ENCODE measurements around the gene LITAF. TPM values are rescaled to one million over a fixed set of nuclear protein-coding genes. Genes with fewer than 3 reads are reported as not detected.
A peak's percentile ranks its signal among the peaks of the same experiment; 100 is the strongest.

The LITAF gene
- total RNA-seq: 3.3 and 5.3 TPM in 2 replicates
- 12.6 TPM for polyA plus RNA-seq (2012)

DNA sequence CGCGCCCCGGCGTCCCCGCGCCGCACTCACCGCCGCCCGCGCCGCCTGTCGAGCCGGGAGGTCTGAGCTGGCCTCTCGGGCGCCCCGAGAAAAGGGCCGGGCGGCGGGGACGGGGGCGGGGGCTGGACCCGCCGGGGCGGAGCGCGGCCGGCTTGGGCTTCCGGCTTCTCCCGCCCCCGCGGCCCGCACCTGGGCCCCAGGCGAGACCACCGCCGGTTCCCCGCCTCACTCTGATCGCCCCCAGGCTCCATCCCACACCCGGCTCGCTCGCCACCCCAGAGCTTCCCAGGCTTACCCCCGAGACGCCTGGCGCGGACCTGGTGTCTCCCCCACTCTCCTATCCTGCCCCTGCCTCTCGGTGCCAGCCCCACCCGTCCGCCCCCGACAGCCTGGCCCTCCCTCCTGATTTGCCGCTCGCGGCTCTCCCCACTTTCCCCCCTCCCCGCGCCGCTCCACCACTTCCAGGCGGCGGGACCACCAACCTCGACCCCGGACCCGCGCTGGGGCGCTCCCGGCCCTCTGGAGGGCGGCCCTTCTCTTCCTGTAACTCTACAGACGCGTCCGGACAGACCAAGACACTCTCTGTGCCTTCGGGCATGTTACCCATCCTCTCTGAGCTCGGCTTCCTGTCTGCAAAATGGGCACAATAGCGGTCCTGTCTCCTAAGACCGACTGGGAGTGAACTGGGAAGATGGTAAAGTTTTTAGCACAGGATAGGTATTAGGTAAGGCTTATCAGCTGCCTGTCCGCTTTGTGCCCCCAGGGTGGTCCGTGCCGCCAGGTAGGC, at the start of gene LITAF:
Gene LITAF (minus strand): TSS at position 64 of the 787 bp plus-strand sequence. CDS start 30,189 bp downstream, outside the sequence.
- no peak for DNase-seq (ENCODE audit: low read depth)

DNA sequence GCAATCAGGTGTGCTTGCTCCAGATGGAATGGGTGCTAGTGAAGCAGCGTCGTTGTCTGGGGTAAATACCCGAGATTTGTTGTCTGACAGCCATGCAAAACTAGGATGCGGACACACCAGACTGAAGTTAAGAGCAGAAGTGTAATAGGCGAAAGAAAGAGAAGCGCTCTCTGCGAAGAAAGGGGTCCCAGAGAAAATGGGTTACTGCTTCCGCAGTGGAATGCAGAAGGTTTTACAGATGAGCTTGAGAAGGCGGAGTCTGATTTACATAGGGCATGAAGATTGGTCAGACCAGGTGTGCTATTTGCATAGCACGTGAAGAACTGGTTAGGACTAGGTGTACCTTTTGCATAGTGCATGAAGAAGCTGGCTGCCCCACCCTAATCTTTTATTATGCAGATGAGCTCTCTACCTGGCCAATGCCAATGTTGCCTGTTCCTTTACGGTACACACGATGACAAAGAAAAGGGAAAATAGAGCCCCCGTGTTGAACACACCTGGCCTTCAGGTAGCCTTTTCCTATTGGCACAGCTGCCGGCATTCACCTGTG, 49.5 kb upstream of the LITAF start:
- DNase-seq (ENCODE audit: low read depth): no peak

DNA sequence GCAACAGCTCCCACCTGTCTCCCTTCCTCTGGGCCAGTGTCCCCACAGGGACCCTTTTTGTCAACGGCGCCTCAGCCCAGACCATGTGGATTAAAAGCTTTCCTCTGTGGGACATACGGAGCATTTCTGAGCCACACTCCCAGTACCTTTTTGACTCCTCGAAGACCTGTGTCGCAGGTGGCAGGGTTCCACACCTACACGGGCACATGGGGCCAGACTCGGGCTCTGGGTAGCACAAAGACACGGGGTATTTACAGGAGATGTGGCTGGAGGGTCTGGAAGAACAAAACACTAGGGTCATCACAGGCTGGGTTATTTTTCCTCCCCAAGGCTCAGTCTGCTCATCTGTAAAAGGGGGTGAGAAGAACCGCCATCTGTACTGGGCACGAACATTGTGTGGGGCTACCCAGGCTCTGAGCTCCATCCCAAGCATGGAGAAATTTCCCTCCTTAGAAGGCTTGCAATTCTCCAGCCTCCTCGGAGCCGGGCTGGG, 49.0 kb upstream of the LITAF start:
- DNase-seq (ENCODE audit: low read depth): no peak

DNA sequence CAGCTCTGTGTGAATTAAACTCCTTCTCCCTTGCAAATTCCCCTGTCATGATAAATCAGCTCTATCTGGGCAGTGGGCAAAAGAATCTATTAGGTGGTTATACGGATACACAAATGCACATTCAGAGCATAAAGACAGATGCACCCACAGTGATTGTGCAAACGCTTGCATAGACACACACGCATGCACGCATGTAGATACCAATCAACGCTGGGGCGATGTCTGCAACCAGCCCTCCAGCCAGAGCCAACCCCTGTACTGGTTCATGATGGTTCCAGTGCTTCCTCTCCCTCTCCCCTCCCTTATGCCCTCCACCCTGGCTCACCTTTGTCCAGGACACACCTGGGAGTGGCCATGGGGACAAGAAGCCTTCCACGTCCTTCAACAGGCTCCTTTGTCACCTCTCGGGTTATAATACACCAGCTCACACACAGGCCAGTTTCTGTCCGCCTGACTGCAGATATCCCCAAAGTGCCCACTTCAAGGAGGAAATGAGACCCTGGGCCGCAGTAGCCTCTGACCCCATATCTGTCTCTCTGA, 48.5 kb upstream of the LITAF start:
- no peak for DNase-seq (ENCODE audit: low read depth)

DNA sequence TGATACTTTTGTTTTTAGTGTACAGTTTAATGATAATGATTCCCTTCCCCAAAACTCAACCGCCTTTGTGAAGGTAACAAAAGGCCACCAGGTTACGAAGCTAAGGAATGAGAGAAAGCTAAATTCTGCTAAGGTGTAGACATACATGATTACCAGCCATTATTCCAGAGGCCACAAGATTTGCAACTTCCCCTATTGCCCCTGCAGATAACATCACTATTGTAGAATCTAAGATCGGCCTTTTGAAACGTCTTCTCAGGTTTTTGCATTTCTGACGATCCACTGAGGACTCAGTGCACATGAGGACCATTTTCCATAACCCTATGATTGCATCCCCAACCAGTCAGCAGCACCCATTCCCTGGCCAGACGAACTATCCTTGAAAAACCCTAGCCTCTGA, 47.6 kb upstream of the LITAF start:
- DNase-seq (ENCODE audit: low read depth): no peak

DNA sequence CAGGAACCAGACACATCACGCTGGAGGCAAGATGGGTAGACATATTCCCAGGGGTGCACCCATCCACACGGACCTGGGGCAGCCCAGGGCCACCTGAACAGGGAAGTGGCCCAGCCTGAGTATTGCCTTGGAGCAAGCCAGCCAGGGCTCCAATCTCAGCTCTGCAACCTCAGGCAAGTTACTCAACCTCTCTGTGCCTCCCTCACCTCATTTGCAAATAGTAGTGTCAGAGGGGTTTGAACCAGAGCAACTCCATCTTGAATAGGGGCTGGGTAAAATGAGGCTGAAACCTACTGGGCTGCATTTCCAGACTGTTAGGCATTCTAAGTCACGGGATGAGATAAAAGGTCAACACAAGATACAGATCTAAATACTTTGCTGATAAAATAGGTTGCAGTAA, 46.4 kb upstream of the LITAF start:
- DNase-seq (ENCODE audit: low read depth): no peak

DNA sequence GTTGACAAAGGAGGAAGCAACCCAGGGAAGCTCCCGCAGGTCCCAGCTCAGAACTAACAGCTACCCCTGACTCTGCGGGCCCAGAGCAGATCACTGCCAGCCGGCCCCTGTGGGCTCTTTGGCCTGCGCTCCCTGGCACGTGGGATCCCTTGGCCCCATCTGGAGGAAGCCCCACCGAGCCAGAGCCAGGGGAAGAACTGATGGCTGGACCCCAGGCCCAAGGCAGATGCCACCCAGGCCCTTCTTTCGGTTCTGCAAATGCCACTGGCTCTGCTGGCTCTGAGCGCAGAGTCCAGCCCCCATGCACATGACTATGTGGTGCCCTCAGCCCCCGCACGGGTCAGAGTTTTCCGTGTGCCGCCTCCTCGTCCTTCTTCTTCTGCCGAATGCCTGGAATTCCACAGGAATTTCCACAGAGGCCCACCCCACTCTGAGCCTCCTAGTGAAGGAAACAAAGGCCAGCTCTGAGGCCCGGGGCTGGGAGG, 45.8 kb upstream of the LITAF start:
- DNase-seq (ENCODE audit: low read depth): peak; percentile 54

DNA sequence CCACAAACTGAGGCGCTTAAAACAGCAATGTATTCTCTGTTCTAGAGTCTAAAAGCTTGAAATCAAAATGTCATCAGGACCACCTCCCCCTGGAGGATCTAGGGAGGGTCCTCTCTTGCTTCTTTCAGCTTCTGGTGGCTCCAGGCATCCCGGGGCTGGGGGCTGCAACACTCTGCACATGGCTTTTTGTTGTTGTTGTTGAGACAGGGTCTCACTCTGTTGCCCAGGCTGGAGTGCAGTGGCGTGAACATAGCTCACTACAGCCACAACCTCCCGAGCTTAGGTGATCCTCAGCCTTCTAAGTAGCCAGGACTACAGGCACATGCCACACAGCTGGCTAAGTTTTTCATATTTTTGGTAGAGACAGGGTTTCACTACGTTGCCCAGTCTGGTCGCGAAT, 44.5 kb upstream of the LITAF start:
- no peak for DNase-seq (ENCODE audit: low read depth)

DNA sequence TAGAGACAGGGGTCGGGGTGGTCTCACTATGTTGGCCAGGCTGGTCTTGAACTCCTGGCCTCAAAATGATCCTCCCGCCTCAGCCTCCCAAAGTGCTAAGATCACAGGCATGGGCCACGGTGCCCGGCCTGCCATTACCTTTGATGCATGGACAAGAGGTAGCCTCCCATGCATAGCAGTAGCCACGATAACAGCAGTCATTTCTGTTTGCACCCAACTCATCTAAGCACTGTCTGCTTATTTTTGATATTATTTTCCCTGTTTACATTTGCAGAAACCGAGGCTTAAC, 44.0 kb upstream of the LITAF start:
- DNase-seq (ENCODE audit: low read depth): no peak

DNA sequence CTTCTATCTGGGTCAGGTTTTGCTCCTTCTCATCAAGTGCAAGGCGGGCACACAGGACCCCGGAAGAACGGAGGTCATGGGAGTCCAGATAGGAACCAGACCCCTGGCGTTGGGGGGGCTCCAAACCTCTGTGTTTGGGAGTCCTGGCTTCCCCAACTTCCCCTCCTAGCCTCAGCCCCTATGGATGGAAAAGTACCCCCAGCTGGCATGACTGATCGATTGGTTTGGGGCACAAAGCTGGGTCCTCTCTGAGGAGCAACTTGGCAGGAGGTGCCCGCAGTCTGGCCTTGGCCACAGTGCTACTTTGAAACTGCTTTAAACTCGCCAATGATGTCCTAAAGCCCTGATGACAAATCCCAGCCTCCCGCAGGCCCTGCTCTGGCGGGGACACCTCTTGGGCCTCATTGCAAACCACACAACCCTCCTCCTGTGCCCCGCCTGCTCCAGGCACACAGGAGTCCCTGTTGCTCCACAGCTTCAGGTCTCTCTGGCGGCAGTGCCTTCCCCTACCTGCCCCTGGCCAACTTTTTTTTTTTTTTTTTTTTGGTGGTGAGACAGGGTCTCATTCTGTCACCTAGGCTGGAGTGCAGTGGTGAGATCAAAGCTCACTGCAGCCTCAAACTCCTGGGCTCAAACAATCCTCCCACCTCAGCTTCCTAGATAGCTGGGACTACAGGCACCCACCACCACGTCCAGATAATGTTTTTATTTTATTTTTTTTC, 43.5 kb upstream of the LITAF start:
- no peak for DNase-seq (ENCODE audit: low read depth)

DNA sequence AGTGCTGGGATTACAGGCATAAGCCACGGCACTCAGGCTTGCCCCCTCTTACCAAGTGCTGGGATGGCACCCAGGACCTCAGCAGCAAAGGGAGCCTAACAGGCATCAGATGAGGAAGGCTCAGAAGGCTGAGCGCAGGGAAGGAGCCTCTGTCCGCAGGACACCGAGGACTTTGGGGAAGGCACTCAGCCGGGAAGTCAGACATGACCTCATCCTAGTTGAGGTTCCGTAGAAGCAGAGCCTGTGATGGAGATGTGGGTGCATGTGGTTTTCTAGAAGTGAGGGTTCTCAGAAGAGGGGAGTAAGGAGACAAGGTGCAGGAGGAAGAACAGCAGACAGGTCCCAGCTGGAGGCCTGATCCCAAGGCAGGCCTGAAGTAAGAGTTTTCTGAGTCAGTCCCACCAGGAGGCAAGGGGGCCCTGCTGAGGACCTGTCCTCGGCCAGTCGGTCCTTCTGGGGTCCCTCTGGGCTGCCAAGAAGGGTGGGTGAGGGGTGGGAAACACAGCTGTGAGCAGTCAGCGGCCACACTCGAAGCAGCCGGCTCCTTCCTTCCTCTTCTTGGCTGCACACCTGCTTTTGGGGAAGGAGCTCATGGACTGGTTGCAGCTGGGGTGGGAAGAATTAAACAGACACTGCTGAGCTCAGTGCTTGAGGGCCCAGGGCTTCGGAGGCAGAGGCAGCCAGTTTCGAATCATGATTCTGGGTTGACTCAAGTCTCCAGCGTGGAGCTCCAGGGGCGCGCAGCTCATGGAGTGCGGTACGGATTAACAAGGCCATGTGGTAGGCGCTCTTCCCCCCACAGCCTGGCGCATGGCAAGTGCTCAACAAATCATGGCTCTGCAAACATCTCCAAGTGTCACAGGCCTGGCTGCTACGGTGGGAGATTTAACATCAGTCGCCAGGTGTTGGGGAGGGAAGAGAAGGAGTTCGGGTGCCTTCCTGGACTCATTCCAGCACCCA, 42.6 kb upstream of the LITAF start:
- no peak for DNase-seq (ENCODE audit: low read depth)

DNA sequence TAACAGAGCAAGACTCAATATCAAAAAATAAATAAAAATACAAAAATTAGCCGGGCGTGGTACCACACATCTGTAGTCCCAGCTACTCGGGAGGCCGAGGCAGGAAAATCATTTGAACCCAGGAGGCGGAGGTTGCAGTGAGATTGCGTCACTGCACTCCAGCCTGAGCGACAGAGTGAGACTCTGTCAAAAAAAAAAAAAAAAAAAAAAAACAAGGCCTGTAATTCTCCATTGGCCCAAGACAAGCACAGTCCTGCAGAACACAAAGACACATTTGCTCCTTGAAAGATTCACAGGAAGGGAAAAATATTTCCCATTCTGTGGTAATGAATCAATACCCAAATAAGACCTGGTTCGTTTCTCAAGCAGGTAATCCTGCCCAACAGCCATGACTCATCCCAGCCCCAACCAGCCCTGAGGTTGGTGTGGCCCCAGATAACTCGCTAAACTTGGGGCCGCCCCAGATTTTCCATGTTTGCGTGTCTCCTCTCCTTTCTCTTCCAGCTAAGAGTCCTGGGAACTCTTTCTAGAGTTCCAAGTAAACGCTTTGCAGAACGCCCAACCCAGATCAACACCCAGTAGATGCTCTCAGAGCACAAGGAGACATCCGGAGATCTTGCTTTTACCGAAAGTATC, 41.2 kb upstream of the LITAF start:
- DNase-seq (ENCODE audit: low read depth): no peak

DNA sequence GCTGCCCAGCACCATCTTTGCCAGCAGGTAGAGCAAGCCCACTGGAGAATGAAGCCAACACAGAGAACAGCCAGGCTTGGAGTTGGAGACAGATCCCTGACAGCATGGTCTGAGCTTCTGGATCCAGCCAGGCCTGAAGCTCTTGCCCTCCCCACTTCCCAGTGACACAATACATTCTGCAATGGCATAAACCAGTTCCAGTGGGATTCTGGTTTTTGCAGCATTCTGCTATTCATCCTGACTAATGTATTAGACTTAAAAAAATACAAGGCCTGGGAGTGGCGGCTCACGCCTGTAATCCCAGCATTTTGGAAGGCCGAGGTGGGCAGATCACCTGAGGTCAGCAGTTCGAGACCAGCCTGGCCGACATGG, 40.6 kb upstream of the LITAF start:
- no peak for DNase-seq (ENCODE audit: low read depth)

DNA sequence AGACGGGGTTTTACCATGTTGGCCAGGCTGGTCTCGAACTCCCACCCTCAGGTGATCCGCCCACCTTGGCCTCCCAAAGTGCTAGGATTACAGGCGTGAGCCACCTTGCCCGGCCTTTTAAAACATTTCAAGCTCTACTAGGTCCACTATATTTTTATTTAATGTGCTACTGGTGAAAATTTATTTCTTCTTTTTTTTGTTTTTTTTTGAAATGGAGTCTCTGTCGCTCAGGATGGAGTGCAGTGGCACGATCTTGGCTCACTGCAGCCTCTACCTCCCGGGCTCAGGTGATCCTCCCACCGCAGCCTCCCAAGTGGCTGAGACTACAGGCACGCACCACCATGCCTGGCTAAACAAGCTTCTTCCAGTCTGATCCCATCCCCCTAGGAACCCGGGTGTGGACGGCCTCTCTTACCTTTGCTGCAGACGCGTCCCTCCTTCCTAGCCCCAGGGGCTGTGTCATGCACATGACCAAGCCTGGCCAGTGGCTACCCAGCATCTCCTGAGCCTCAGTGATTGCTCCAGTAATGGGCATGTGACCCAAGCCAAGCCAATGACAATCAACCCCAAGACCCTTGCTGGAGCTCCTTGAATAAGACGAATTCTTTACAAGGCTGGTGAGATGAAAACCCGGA, 40.1 kb upstream of the LITAF start:
- no peak for DNase-seq (ENCODE audit: low read depth)

DNA sequence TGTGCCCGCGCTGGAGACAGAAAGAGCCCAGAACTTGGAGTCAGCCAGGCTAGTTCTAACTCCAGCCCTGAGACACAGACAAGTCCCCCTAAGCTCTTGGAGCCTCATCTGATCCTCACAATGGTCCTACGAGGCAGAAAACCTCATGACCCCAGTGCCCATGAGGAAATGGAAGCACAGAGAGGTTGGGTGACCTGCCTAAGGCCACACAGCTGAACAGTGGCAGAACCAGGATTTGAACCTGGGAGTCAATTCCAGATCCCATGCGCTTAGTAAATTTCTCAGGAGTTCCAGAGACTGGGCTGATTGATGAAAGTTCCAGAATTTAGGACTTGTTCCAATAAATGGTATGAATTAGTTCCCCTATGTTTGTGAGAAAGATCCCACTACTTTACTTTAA, 39.0 kb upstream of the LITAF start:
- DNase-seq (ENCODE audit: low read depth): no peak

DNA sequence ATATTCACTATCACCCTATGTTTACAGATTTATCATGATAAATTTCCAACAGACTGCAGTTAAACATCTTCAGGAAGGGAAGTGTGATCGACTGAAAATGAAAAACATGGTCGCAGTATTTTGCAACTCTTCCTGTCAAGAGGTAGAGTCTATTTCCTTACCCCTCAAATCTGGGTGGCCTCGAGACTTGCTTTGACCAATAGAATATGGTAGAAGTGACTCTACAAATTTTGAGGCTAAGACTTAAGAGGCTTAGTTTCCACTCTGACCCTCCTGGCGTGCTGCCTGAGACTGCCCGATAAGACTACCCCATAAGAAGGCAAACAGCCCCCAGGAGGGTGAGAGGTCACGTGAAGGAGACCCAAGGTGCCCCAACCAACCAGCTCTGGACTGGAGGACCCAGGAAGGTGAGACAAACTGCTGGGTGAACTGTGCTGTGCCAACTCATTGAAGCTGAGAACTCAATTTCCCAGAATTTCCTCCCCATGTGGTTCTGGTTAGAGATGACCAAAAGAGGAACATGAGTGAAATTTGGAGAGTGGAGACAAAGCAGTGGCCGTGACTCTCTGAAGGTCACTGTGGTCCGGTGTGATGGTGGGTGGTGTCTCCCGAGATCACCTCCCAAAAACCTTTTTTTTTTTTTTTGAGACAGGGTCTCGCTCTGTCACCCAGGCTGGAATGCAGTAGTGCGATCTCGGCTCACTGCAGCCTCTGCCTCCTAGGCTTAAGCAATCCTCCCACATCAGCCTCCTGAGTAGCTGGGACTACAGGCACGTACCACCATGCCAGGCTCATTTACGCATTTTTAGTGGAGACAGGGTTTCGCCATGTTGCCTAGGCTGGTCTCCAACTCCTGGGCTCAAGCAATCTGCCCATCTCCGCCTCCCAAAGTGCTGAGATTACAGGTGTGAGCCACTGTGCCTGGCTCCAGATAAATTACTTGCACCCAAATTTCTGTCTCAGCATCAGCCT, 38.2 kb upstream of the LITAF start:
- DNase-seq (ENCODE audit: low read depth): no peak

DNA sequence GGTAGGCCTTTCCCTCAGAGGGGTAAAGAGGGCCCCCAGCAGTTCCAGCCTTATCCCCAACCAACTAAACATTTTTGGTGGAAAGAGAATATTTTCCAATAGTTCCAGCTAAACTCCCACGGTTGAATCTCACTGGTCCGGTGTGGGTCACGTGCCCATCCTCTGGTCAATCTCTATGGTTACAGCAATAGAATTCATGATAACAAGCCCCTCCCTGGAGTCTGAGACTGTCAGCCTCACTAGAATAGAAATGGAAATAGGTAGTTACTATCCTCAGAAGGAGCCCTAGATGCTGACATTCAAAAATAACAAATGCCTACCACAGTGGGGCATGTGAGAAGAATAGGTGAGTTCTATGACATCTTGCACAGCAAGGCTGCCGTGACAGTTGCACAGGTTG, 37.5 kb upstream of the LITAF start:
- no peak for DNase-seq (ENCODE audit: low read depth)

DNA sequence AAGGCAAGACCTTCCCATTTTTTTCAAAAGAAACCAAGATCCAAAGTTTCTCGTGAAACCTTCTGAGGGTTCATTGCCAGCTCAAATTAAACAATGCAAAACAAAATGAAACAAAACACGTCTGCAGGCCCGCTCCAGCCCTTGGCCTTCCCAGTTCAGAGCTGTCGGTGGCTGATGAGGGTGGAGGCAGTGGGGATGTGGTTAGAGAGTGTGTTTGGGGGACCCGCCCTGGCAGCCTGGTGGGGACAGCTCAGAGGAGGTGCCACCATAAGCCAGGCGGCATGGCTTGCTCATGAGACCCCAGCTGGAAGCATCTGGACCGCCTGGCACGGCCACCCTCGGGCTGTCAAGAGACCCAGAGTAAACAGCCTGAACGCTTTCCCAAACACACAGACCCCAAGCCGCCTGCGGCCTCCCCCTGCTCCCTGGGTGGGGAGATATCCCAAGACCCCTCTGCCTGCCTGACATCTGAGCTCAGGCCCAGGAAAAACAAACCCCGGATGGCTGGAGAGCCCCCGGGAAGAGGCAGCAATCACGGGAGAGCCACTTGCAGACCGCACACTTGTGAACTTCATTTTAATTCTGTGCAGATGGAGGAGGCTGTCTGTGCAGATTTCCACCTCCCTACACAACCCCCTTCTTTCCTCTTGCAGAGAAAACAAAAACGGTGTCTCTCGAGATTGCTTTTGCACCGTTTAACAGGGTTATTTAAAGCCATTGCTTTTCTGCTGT, 35.4 kb upstream of the LITAF start:
- no peak for DNase-seq (ENCODE audit: low read depth)

Data from myocyte (in vitro differentiated cells).